HL-60/S4 treated with phorbol 12-myristate 13-acetate at 8.2 ng/mL for 4 days and 3 days (cell line): Measurements from ENCODE around the gene ATG9A.

ENCODE experiments used
- in situ Hi-C: fragments of 300-500 bp; cut with MboI; formaldehyde crosslinking; loops from 2 replicates; pipeline ENCODE4 v1.15.0; 2022; ENCODE audit warnings: low sequenced_read_pairs

ATG9A gene

GRCh38 chr2:219223831-219224610 is 5.4 kb downstream of the ATG9A start:
- in situ Hi-C loops: no loop called here

GRCh38 chr2:219221957-219222518 is 7.4 kb downstream of the ATG9A start:
- in situ Hi-C loops: no loop called here

GRCh38 chr2:219220652-219221402 is 8.6 kb downstream of the ATG9A start:
- in situ Hi-C loops: no loop called here

GRCh38 chr2:219219784-219220532 is 9.5 kb downstream of the ATG9A start:
- in situ Hi-C loops: no loop called here

DNA sequence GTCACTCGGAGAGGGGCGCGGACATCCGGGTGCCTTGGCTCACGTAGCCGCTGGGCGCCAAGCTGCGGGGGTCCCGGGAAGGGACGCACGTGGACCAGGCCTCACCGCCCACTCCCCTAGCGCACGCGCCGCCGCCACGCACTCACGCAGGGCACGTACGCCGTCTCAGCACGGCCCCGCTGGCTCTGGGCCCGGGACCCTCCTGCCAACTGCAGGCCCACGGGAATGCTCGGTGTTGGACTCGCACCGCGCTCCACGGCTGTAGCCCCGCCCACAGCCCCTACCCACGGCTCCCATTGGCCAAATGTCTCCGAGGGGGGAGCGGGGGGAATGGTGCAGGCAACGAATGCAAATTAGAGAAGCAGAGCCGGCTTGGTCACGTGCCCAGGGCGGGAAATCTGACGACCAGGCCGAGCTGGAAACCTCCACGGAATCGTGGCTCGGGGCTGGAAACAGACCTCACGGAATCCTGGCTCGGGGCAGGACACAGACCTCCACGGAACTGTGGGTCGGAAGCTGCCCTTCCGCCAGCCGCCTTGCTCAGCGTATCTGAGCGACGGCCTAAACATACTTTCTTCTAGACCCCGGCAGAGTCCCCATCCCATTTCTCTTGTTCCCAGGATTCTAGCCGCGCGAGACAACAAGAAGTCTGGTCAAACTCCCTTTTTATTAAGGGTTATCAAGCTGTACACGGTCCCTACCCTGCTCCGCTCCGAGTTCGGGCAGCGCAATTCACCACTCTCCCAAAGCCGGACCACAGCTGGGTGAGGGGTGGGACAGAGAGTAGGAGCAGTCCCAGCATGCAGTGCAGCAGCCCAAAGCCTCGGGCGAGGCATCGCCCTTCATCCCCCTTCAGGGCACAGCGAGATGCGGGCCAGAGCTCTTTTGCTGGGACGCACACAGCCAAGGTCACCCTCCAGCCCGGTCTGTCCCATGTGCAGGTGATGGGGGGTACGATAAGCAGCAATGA is 10.4 kb downstream of the ATG9A start, which contains the start of gene ABCB6:
Gene ABCB6, minus strand, starts transcription at position 227 of the 970 bp plus-strand sequence. CDS start 285 bp downstream, outside the sequence.
- in situ Hi-C loops: no loop called here

DNA sequence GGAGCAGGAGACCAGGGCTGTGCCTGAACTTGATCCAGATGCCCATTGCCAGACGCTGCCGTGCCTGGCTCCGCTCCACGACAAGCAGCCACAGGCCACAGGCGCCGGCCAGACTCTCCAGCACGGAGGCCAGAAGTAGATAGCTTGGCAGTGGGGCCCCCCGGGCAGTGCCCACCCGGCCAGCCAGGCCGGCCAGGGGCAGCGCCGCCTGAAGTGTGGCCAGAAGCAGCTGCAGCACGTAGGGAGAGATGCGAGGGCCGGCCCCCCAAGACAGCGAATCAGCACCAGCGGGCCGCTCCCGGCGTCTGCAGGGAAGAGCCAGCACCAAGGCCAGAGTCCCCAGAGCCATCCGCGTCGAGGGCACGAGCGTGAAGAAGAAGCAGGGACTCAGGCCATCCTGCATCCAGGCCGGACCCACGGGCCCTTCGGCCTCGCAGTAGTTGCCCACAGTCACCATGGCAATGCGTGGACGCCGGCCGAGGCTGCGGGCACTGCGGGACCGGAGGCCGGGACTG is 11.2 kb downstream of the ATG9A start:
- in situ Hi-C loops: no loop called here

DNA sequence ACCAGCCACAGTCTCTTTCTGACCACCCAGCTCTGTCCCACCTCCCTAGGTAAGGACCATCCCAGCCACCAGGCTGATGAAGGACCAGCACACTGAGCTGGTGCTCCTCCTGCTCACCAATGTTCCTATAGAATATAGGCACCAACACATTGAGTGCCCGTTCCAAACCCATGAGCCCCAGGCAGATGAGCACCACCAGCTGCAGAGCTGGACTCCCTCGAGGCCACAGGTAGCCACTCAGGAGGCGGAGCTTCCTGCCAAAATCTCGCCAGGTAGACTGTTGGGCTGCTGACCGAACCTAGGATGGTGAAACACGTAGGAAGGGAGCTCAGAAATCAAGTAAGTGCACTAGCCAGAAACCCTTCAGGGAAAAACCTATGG is 12.9 kb downstream of the ATG9A start:
- in situ Hi-C loops: no loop called here

DNA sequence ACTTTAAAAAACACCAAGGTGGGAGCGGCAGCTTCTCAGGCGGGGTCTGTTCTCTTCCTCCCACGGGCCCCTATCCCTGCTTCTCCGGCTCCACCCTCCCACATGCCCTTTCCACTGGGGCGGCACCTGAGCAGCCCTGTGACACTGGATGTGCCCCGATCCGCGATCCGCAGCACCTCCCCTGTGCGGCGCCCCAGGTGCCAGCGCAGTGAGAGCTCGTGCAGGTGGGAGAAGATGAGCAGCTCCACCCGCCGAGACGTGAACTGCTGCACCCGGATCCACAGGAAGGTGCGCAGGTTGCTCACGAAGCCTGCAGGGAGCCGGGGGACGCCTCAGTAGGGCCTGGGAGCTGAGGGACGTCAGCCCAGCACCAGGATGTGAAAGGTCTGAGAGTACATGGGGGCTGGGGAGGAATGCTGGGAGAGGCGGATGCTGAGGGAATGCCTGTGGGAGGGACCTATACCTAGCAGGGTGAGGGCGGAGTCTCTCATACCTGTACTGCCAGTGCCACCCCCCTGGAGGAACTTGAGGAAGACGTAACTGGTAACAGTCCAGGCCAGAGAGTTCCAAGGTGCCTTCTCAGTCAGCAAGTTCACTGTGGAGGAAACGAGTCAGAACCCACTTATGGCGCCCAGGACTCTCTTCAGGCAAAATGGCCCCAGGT is 13.4 kb downstream of the ATG9A start:
- in situ Hi-C loops: no loop called here

GRCh38 chr2:219214786-219215185 is 14.7 kb downstream of the ATG9A start:
- in situ Hi-C loops: no loop called here

DNA sequence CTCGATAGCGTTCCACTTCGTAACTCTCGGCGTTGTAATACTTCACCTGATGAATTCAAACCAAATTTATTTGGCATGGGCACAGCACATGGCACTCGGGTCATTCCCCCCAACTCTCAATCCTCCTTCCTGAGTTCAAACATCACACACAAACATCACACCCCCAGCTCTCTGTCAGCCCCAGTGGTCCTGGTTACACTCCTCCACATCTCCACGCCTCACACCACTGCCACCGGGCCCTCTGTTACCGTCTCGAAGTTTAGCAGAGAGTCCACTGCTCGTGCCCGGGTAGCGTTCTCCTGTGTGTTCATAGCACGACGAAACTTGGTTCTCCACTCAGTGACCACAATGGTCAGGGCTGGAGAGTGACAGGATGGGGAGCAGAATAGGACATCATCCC is 15.3 kb downstream of the ATG9A start:
- in situ Hi-C loops: no loop called here

DNA sequence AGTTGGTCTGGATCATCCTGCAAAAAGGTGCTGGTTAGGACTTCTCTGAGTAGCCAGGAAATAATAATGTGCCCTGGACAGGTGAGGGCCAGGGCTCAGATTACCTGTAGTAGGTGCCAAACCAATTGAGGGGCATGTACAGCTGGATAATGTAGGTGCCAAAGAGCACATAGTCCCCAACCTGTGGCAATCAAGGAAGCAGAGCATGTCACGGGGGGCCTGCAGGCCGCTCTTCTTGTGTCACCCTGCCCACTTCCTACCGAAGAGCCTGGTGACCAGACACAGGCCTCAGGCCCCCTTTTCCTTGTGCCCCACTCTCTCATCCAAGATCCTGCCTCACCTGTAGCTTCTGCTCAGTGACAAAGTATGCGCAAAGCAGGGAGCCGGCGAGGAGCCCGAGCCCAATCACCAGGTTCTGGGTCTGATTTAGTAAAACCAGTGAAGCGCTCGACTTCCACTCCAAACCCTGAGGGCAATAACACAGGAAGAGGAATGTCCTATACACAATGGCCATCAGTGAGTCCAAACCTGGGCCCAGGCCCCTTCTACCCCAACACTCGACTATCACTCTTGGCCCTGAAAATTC is 15.9 kb downstream of the ATG9A start:
- in situ Hi-C loops: no loop called here

DNA sequence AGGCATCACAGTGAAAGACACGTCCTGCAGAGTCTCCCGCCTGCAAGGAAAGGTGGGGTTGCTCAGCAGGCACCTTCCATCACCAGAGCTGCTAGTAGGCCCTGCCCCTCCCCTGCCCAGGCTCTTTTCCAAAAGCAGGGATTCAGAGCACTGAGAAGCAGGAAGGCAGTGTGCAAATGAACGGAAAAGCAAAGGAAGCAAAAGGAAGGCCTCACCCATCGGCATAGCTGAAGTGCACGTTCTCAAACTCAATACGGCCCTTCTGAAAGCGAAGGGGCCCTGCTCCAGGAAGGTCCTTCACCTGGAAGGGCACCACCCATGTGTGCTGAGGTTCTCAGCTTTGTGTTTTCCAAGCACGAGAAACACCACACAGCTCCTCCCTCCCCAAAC is 16.4 kb downstream of the ATG9A start:
- in situ Hi-C loops: no loop called here

- in situ Hi-C loops: no loop called here
These were observed 18.5 kb downstream of the ATG9A start for GRCh38 chr2:219210886-219211362.

DNA sequence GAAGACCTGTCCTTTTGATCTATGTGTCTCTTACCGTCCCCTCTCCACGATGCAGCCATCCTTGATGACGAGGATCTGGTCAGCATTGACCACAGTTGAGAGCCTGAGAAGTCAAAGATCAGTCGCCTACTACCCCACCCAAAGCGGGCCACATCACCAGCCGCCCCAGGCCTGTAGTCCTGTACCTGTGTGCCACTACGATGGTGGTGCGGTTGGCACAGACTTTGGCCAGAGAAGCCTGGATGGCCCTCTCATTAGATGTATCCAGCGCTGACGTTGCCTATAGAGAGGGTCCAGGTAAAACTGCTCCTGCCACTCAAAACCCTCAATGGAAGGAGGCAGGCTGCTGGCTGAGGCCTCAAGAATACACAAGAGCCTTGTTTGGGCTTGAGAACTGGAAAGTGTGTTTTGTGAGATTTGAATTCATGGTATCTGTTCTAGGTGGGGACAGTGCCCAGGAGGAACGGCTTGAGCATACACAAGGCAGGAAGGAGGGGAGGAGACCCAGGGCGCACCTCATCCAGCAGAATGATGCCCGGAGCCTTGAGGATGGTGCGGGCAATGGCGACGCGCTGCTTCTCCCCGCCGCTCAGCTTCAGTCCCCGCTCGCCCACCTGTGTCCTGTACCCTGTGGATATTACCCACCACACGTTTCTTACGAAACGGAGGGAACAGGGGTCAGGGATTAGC is 19.1 kb downstream of the ATG9A start:
- in situ Hi-C loops: no loop called here

DNA sequence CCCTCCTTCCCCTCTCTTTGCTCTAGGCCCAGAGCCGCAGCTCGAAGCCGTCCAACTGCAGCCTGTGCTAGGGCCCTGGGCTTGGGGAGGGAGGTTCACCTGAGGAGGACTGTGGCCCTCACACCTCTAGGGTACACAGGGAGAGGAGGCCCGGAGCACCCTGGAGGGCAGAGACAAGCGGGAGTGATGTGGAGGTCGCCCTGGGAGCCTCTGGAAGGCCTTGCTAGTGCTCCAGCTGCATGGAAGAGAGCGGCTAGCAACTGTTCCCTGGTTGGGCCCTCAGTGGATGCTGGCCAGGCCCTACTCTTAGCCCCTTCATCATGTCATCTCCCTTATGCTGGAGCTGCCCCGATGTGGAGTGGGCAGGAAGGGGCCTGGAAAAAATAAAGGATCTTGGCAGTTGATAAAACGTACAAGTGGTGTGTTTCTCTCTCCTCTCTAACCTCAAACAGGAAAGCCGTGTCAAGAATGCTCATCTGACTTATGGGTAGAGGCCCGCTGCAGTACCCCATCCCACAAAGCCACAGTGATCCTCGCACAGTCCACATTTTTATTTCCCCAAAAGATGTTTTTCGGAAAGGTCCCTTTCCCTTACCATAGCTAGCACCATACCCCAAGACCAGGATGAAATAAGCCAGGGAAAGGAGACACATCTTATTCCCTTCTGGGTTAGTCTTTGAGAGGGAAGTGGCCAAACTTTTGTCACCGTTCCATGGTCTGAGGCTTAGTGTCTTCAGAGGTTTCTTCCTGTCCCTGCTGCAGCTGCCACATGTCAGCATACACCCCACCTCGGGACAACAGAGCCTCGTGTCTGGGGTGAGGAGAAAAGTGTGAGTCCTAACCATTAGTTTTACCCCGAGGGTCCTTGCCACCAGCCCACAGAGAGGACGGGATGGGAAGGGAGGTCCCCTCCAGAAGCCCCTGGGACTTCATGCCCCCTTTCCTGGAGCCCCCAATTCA is 19.9 kb downstream of the ATG9A start:
- in situ Hi-C loops: no loop called here

DNA sequence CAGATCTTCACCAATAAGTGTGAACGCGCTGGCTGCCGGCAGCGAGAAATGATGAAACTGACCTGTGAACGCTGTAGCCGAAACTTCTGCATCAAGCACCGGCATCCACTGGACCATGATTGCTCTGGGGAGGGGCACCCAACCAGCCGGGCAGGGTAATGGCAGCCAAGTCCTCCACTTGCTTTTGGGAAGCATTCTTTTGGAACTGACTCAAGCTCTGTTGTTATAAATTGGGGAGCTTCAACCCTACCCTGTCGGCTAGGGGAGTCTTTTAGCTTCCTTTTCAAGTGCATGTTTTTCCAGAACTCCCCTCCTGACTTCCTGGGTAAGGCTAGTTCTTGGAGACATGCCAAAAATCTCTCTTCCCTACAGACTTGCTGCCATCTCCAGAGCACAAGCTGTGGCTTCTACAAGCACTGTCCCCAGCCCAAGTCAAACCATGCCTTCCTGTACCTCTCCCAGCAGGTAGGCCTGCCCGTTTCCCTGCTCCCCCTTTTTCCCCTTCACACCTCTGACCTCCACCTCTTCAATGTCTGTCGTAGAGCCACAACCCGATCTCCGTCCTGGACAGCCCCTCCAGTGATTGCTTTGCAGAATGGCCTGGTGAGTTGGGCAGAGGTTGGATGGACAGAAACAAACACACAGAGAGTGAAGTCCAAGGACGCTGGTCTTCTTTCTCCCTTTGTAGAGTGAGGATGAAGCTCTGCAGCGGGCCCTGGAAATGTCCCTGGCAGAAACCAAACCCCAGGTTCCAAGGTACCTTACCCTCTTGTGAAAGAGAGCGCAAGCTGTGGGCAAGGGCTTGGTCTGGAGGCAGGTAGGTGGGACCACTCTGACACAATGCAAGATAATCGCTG is 21.3 kb downstream of the ATG9A start:
- in situ Hi-C loops: no loop called here
